GM12875 (cell line): ENCODE results near the gene CLINT1.
A peak's percentile ranks its signal among the peaks of the same experiment; 100 is the strongest.

ENCODE experiments used
- H3K4me3 ChIP-seq: one replicate; pipeline ENCODE4 v1.5.1; 2011; ENCODE audit warnings: low read depth, low read length, control low read depth
- CTCF ChIP-seq: IDR thresholded peaks from 2 replicates; pipeline ENCODE4 v1.5.1; 2011; ENCODE audit warnings: low read depth, mild to moderate bottlenecking, control low read depth, inconsistent platforms, low read length, moderate library complexity, borderline replicate concordance; ENCODE audit not compliant: insufficient read depth

Gene CLINT1

GRCh38 chr5:157745041-157745456 lies 113.9 kb downstream of the CLINT1 start:
- no peak overlapping the region for H3K4me3 ChIP-seq
- TF ChIP-seq CTCF: no peak

- no peak for TF ChIP-seq CTCF
- peak overlapping the region; percentile 86 for H3K4me3 ChIP-seq
Observed at GRCh38 chr5:157744051-157745011, 114.6 kb downstream of the CLINT1 start.

- H3K4me3 ChIP-seq: peak within 1 kb of the TSS; percentile 86
- TF ChIP-seq CTCF: peak; percentile 100
Observed at GRCh38 chr5:157743163-157744050, 115.5 kb downstream of the CLINT1 start, which contains the start of gene LSM11. Gene LSM11, plus strand, starts transcription at chr5:157743712. Its CDS starts 39 bp downstream, at chr5:157743751.

- H3K4me3 ChIP-seq: no peak overlapping the region
- TF ChIP-seq CTCF: no peak
Observed at GRCh38 chr5:157741131-157741530, 117.8 kb downstream of the CLINT1 start.

- peak; percentile 43; the same call in 1 of the 2 replicates for TF ChIP-seq CTCF
- no peak overlapping the region for H3K4me3 ChIP-seq
Observed at GRCh38 chr5:157740229-157740610, 118.7 kb downstream of the CLINT1 start.

- no peak for TF ChIP-seq CTCF
- no peak overlapping the region for H3K4me3 ChIP-seq
Observed at GRCh38 chr5:157739388-157740228, 119.3 kb downstream of the CLINT1 start.
